Caco-2 (cell line): ENCODE measurements around the gene TGFB3. TPM values are rescaled to one million over a fixed set of nuclear protein-coding genes. Genes with fewer than 3 reads are reported as not detected.
"Not testable (repeated sequence)": the region's sequence is repeated elsewhere in the genome, so short reads cannot be mapped to it uniquely, and the experiment has no call there.

Experiments
- BruUV-seq: library from RNA; stranded (reverse); fragments of 400-500 nt; replicated peaks from 2 replicates; lab custom pipeline; 2021; lab: Mats Ljungman, UMichigan
- CTCF ChIA-PET: fragments of 300-600 bp; sonication (Branson Sonifier 250); formaldehyde crosslinking; loops from one replicate; lab custom pipeline; 2022; ENCODE audit warnings: antibody characterized with exemption; lab: Charles Lee
- POLR2A ChIA-PET: fragments of 300-600 bp; sonication (Branson Sonifier 250); formaldehyde crosslinking; loops from one replicate; lab custom pipeline; 2022; ENCODE audit warnings: antibody characterized with exemption; lab: Charles Lee
- DNase-seq, 2 experiments: peaks; one replicate each; pipeline versions ENCODE4 v3.0.0 to v3.0.0-alpha.2; 2020 to 2022
- H3K27me3 ChIP-seq: replicated peaks from 2 replicates; pipeline ENCODE4 v1.6.0; 2011; ENCODE audit warnings: low read length; ENCODE audit not compliant: control insufficient read depth, insufficient read depth
- H3K36me3 ChIP-seq: 2 replicates; pipeline ENCODE4 v1.5.1; 2011; ENCODE audit warnings: low read length; ENCODE audit not compliant: control insufficient read depth, insufficient read depth
- H3K4me1 ChIP-seq: fragments of 250-450 bp; sonication (Bioruptor Pico); 2 replicates; pipeline ENCODE4 v1.5.1; 2020; ENCODE audit warnings: mild to moderate bottlenecking
- H3K4me3 ChIP-seq: 2 replicates; pipeline ENCODE4 v1.5.1; 2011; ENCODE audit warnings: low read depth, mild to moderate bottlenecking, control low read depth, low read length
- H3K9me3 ChIP-seq: fragments of 250-450 bp; sonication (Bioruptor Pico); 2 replicates; pipeline ENCODE4 v1.5.1; 2020; ENCODE audit warnings: mild to moderate bottlenecking, moderate library complexity
- H3K27ac Mint-ChIP-seq: one replicate; pipeline ENCODE4 v1.8.0; 2022; ENCODE audit warnings: mixed read lengths; ENCODE audit not compliant: unreplicated experiment
- H3K27me3 Mint-ChIP-seq: one replicate; pipeline ENCODE4 v1.8.0; 2022; ENCODE audit warnings: mixed read lengths; ENCODE audit not compliant: insufficient read depth, unreplicated experiment
- H3K36me3 Mint-ChIP-seq: one replicate; pipeline ENCODE4 v1.8.0; 2022; ENCODE audit warnings: mild to moderate bottlenecking, mixed read lengths; ENCODE audit not compliant: insufficient read depth, unreplicated experiment
- H3K4me1 Mint-ChIP-seq: one replicate; pipeline ENCODE4 v1.8.0; 2022; ENCODE audit warnings: low read depth, mixed read lengths; ENCODE audit not compliant: unreplicated experiment
- H3K4me3 Mint-ChIP-seq: one replicate; pipeline ENCODE4 v1.8.0; 2022; ENCODE audit warnings: mild to moderate bottlenecking, moderate library complexity, mixed read lengths; ENCODE audit not compliant: unreplicated experiment
- H3K9me3 Mint-ChIP-seq: one replicate; pipeline ENCODE4 v1.8.0; 2022; ENCODE audit warnings: mixed read lengths; ENCODE audit not compliant: unreplicated experiment
- CTCF ChIP-seq, 2 experiments: fragments of 200-600 bp in 1 of 2; IDR thresholded peaks; 1 replicate in 1 of 2; 2 replicates in 1 of 2; pipeline versions ENCODE4 v1.5.1 to v1.8.0; 2011 to 2022; ENCODE audit warnings: antibody characterized with exemption in 1 of 2, control low read depth in 1 of 2, inconsistent platforms in 1 of 2, low read depth in 1 of 2, low read length in 1 of 2, mild to moderate bottlenecking in 1 of 2, moderate library complexity in 1 of 2; ENCODE audit not compliant: insufficient read depth in 1 of 2, severe bottlenecking in 1 of 2, unreplicated experiment in 1 of 2
- intact Hi-C: fragments of 100-400 bp; cut with micrococcal nuclease; formaldehyde crosslinking; loops from one replicate; pipeline ENCODE4 v1.10.0; 2022; ENCODE audit not compliant: unreplicated experiment
- total RNA-seq: library from RNA; stranded (reverse); gene quantifications from 2 replicates; pipeline ENCODE4 v1.2.3, GENCODE V29; 2022

The TGFB3 gene
- total RNA-seq, 1 experiment from 2014 or later: 10.2 TPM

GRCh38 chr14:75927564-75928087 is 54.2 kb downstream of the TGFB3 start:
- no TSS peak for BruUV-seq
- Histone ChIP-seq H3K36me3 (no peaks in the 10 kb centered on the region), H3K4me1 (peaks cover 14% of the 10 kb centered on the region), H3K4me3 (no peak overlapping the region), H3K9me3 (no peaks in the 10 kb centered on the region), H3K27me3 (no peaks in the 10 kb centered on the region)
- Mint-ChIP-seq H3K27ac (no peak overlapping the region), H3K27me3 (no peaks in the 10 kb centered on the region), H3K36me3 (no peaks in the 10 kb centered on the region), H3K4me3 (no peak overlapping the region), H3K9me3 (no peaks in the 10 kb centered on the region), H3K4me1 (peaks cover 15% of the 10 kb centered on the region)
- intact Hi-C loops: no loop called here
- no peak for DNase-seq
- POLR2A ChIA-PET: no interaction called here
- TF ChIP-seq CTCF (IDR thresholded peaks at IDR 0.05; ENCODE audit: insufficient read depth in 1 of 2, low read depth in 1 of 2, low read length in 1 of 2, severe bottlenecking in 1 of 2, unreplicated experiment in 1 of 2): no peak
- CTCF ChIA-PET: no interaction called here

GRCh38 chr14:75926431-75927115 is 55.2 kb downstream of the TGFB3 start:
- H3K9me3 ChIP-seq: no peaks in the 10 kb centered on the region
- no peaks in the 10 kb centered on the region for H3K36me3 ChIP-seq
- intact Hi-C loops: no loop called here
- Mint-ChIP-seq H3K27ac (no peak overlapping the region), H3K36me3 (no peaks in the 10 kb centered on the region), H3K9me3 (no peaks in the 10 kb centered on the region), H3K27me3 (no peaks in the 10 kb centered on the region), H3K4me1 (peaks cover 11% of the 10 kb centered on the region), H3K4me3 (no peak overlapping the region)
- H3K27me3 ChIP-seq: no peaks in the 10 kb centered on the region
- H3K4me1 ChIP-seq: peaks cover 11% of the 10 kb centered on the region
- peak in 1 of 2 experiments; percentile 12 for TF ChIP-seq CTCF (IDR thresholded peaks at IDR 0.05; ENCODE audit: insufficient read depth in 1 of 2, low read depth in 1 of 2, low read length in 1 of 2, severe bottlenecking in 1 of 2, unreplicated experiment in 1 of 2)
- no peak for DNase-seq
- CTCF ChIA-PET: no interaction called here
- POLR2A ChIA-PET: no interaction called here
- BruUV-seq: no TSS peak
- no peak overlapping the region for H3K4me3 ChIP-seq

GRCh38 chr14:75925141-75925840 is 56.5 kb downstream of the TGFB3 start:
- H3K27me3 Mint-ChIP-seq, H3K4me1 ChIP-seq, POLR2A ChIA-PET, H3K4me3 Mint-ChIP-seq, H3K36me3 Mint-ChIP-seq, H3K9me3 ChIP-seq, DNase-seq, H3K36me3 ChIP-seq, H3K4me1 Mint-ChIP-seq, H3K4me3 ChIP-seq, H3K27me3 ChIP-seq, H3K9me3 Mint-ChIP-seq, BruUV-seq, intact Hi-C loops, H3K27ac Mint-ChIP-seq: not testable (repeated sequence)
- CTCF ChIA-PET: interaction anchor here (0.6 kb wide), 1 partner anchor 413 kb away, joined by 3 read pairs; no protein-coding TSS in a partner anchor

GRCh38 chr14:75920421-75920820 is 61.4 kb downstream of the TGFB3 start:
- H3K4me1 Mint-ChIP-seq, H3K4me3 Mint-ChIP-seq, H3K27ac Mint-ChIP-seq, DNase-seq, H3K4me1 ChIP-seq, H3K36me3 ChIP-seq, H3K27me3 Mint-ChIP-seq, CTCF ChIA-PET, BruUV-seq, intact Hi-C loops, H3K9me3 Mint-ChIP-seq, H3K4me3 ChIP-seq, POLR2A ChIA-PET, H3K27me3 ChIP-seq, H3K9me3 ChIP-seq: not testable (repeated sequence)
- peaks cover 12% of the 10 kb centered on the region for H3K36me3 Mint-ChIP-seq
